Hepatocyte (in vitro differentiated cells): Measurements from ENCODE around the gene IL17B. TPM values are rescaled to one million over a fixed set of nuclear protein-coding genes. Genes with fewer than 3 reads are reported as not detected.

Source experiments
- DNase-seq: peaks from one replicate; pipeline ENCODE4 v3.0.0-alpha.2; 2016; ENCODE audit warnings: low spot score
- H2AFZ ChIP-seq: fragments of 200-600 bp; sonication (generic); 2 replicates; pipeline ENCODE4 v1.6.0; 2016; ENCODE audit warnings: antibody characterized with exemption, mild to moderate bottlenecking
- H3K27ac ChIP-seq: fragments of 200-600 bp; sonication (generic); 2 replicates; pipeline ENCODE4 v1.5.1; 2016; ENCODE audit warnings: mild to moderate bottlenecking
- H3K27me3 ChIP-seq: fragments of 200-600 bp; sonication (generic); 2 replicates; pipeline ENCODE4 v1.6.1; 2016
- H3K36me3 ChIP-seq: fragments of 200-600 bp; sonication (generic); replicated peaks from 2 replicates; pipeline ENCODE4 v1.5.1; 2016; ENCODE audit warnings: low read depth; ENCODE audit not compliant: insufficient read depth
- H3K4me1 ChIP-seq: fragments of 200-600 bp; sonication (generic); 2 replicates; pipeline ENCODE4 v1.5.1; 2016; ENCODE audit warnings: mild to moderate bottlenecking, moderate library complexity; ENCODE audit not compliant: insufficient read depth
- H3K4me2 ChIP-seq: fragments of 200-600 bp; sonication (generic); 2 replicates; pipeline ENCODE4 v1.6.0; 2016
- H3K4me3 ChIP-seq: fragments of 200-600 bp; sonication (generic); 2 replicates; pipeline ENCODE4 v1.5.1; 2016; ENCODE audit warnings: mild to moderate bottlenecking
- H3K79me2 ChIP-seq: fragments of 200-600 bp; sonication (generic); 2 replicates; pipeline ENCODE4 v1.6.0; 2017; ENCODE audit warnings: mild to moderate bottlenecking
- H3K9me2 ChIP-seq: fragments of 200-600 bp; sonication (generic); replicated peaks from 2 replicates; pipeline ENCODE4 v1.6.0; 2017; ENCODE audit warnings: mild to moderate bottlenecking; ENCODE audit not compliant: insufficient read depth
- H3K9me3 ChIP-seq: fragments of 200-600 bp; sonication (generic); 2 replicates; pipeline ENCODE4 v1.5.1; 2016; ENCODE audit warnings: low read depth, mild to moderate bottlenecking
- H4K20me1 ChIP-seq: fragments of 200-600 bp; sonication (generic); 2 replicates; pipeline ENCODE4 v1.6.0; 2016; ENCODE audit warnings: mild to moderate bottlenecking; ENCODE audit not compliant: insufficient read depth, poor library complexity, severe bottlenecking
- CTCF ChIP-seq: fragments of 200-600 bp; sonication (generic); IDR thresholded peaks from 2 replicates; pipeline ENCODE4 v1.5.1; 2016; ENCODE audit warnings: antibody characterized with exemption, mild to moderate bottlenecking; ENCODE audit not compliant: poor library complexity
- EZH2 ChIP-seq: fragments of 200-600 bp; sonication (generic); IDR thresholded peaks from 2 replicates; pipeline ENCODE4 v1.6.1; 2016; ENCODE audit warnings: antibody characterized with exemption, mild to moderate bottlenecking, borderline replicate concordance
- EZH2phosphoT487 ChIP-seq: fragments of 200-600 bp; sonication (generic); IDR thresholded peaks from one replicate; pipeline ENCODE4 v1.6.1; 2018; ENCODE audit warnings: antibody characterized with exemption, mild to moderate bottlenecking, low read depth, moderate library complexity; ENCODE audit not compliant: unreplicated experiment, severe bottlenecking
- WGBS: methylation state at CpG from one replicate; pipeline ENCODE4 v1.1.6; 2016; ENCODE audit warnings: low lambda C conversion rate; ENCODE audit errors: missing lambda C conversion rate; 5-methylcytosine and 5-hydroxymethylcytosine counted together
- polyA plus RNA-seq: library from polyadenylated mRNA; unstranded; fragments of >200 nt; fragmentation: Nextera tagmentation; extraction: Ambion mirVana; gene quantifications from 2 replicates; pipeline ENCODE4 v1.2.1, GENCODE V29; 2016
- total RNA-seq: library from RNA; depleted of rRNA; stranded (reverse); fragments of >200 nt; gene quantifications from 2 replicates; pipeline ENCODE4 v1.2.3, GENCODE V29; 2014

IL17B gene
- total and polyA plus RNA-seq, 2 experiments from 2014 or later: not detected

GRCh38 chr5:149333711-149334443 is 45.2 kb downstream of the IL17B start:
- Histone ChIP-seq H2AFZ (no peak overlapping the region), H3K36me3 (no peaks in the 10 kb centered on the region), H4K20me1 (no peaks in the 10 kb centered on the region), H3K4me3 (no peak overlapping the region), H3K4me1 (no peaks in the 10 kb centered on the region), H3K27ac (no peak overlapping the region), H3K4me2 (no peak overlapping the region), H3K27me3 (no peaks in the 10 kb centered on the region), H3K9me3 (no peaks in the 10 kb centered on the region), H3K79me2 (no peaks in the 10 kb centered on the region), H3K9me2 (no peaks in the 10 kb centered on the region)
- TF ChIP-seq EZH2 (no peak), CTCF (no peak), EZH2phosphoT487 (no peak)
- WGBS: 87% methylated on average over 2 of the region's 2 CpGs
- DNase-seq: no peak

- TF ChIP-seq EZH2 (no peak), EZH2phosphoT487 (no peak), CTCF (no peak)
- H3K27me3 ChIP-seq: no peaks in the 10 kb centered on the region
- no peaks in the 10 kb centered on the region for H3K9me3 ChIP-seq
- no peak overlapping the region for H3K27ac ChIP-seq
- DNase-seq: no peak
- 95% methylated on average over 5 of the region's 5 CpGs for WGBS
- no peak overlapping the region for H3K4me3 ChIP-seq
- no peaks in the 10 kb centered on the region for H3K9me2 ChIP-seq
- H4K20me1 ChIP-seq: no peaks in the 10 kb centered on the region
- no peaks in the 10 kb centered on the region for H3K79me2 ChIP-seq
- H3K4me2 ChIP-seq: no peak overlapping the region
- H2AFZ ChIP-seq: no peak overlapping the region
- H3K4me1 ChIP-seq: peaks cover 20% of the 10 kb centered on the region
- no peaks in the 10 kb centered on the region for H3K36me3 ChIP-seq
These were observed 50.9 kb downstream of the IL17B start for GRCh38 chr5:149328177-149328576.

- Histone ChIP-seq H3K4me1 (peaks cover 36% of the 10 kb centered on the region), H3K4me2 (no peak overlapping the region), H3K27ac (no peak overlapping the region), H3K27me3 (no peaks in the 10 kb centered on the region), H3K4me3 (no peak overlapping the region), H3K36me3 (no peaks in the 10 kb centered on the region), H4K20me1 (no peaks in the 10 kb centered on the region), H2AFZ (no peak overlapping the region), H3K9me3 (no peaks in the 10 kb centered on the region), H3K9me2 (no peaks in the 10 kb centered on the region), H3K79me2 (no peaks in the 10 kb centered on the region)
- WGBS: 82% methylated on average over 3 of the region's 3 CpGs
- TF ChIP-seq EZH2 (no peak), CTCF (no peak), EZH2phosphoT487 (no peak)
- DNase-seq: no peak
These were observed 52.5 kb downstream of the IL17B start for GRCh38 chr5:149326611-149327010.
